IMR-90 (cell line): Measurements from ENCODE around the gene LRIT1.

ENCODE experiments used
- BHLHE40 ChIP-seq: fragments of 150-350 bp; IDR thresholded peaks from 2 replicates; pipeline ENCODE4 v1.6.1; 2016; ENCODE audit warnings: mild to moderate bottlenecking, low read depth, low read length
- MAZ ChIP-seq: IDR thresholded peaks from 2 replicates; pipeline ENCODE4 v1.6.1; 2012; ENCODE audit warnings: low read depth, mild to moderate bottlenecking, low read length, improper control_type of control experiment, moderate library complexity, borderline replicate concordance

DNA sequence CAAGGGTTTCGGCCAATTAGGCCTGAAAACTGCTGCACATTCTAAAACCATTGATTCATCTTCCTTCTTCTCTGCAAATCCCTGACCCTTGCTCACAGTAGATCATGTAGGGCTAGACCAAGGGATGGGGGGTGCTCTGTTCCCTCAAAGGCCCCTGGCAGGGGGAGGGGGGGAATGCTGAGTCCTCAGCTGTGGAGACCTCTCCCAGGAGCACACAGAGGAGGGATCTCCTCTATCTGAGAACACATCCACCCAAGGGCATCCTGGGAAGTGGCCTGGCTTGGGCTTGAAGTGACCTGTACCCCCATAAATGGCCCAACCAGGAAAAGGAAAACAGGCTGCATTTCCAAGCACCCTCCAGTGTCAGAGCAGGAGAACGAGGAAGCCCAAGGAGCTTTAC, 48.0 kb downstream of the LRIT1 start:
- no peak for TF ChIP-seq MAZ
- TF ChIP-seq BHLHE40: no peak
